Right atrium auricular region (tissue), 2 donors: Measurements from ENCODE around the gene USP9X. TPM values are rescaled to one million over a fixed set of nuclear protein-coding genes. Genes with fewer than 3 reads are reported as not detected.
"Not testable (repeated sequence)": the region's sequence is repeated elsewhere in the genome, so short reads cannot be mapped to it uniquely, and the experiment has no call there.

Experiments used
- DNase-seq: peaks from one replicate; pipeline ENCODE4 v3.0.0-alpha.2; 2019; ENCODE audit warnings: low spot score
- H3K27ac ChIP-seq, 2 donors: fragments of 200-600 bp; sonication (generic); 1 replicate in 1 of 2; 2 replicates in 1 of 2; pipeline ENCODE4 v1.5.1; 2016 to 2019
- H3K27me3 ChIP-seq, 2 donors: fragments of 200-600 bp; sonication (generic); one replicate each; pipeline versions ENCODE4 v1.5.1 to v1.6.0; 2017 to 2019
- H3K36me3 ChIP-seq: fragments of 200-600 bp; sonication (generic); one replicate; pipeline ENCODE4 v1.5.1; 2016
- H3K4me1 ChIP-seq, 2 donors: fragments of 200-600 bp; sonication (generic); one replicate each; pipeline versions ENCODE4 v1.5.1 to v1.6.0; 2017 to 2019
- H3K4me3 ChIP-seq, 2 donors: fragments of 200-600 bp; sonication (generic); 1 replicate in 1 of 2; 2 replicates in 1 of 2; pipeline ENCODE4 v1.5.1; 2017 to 2019; ENCODE audit warnings: mild to moderate bottlenecking in 1 of 2, moderate library complexity in 1 of 2
- H3K9me3 ChIP-seq, 2 donors: fragments of 200-600 bp; sonication (generic); one replicate each; pipeline ENCODE4 v1.5.1; 2019
- total RNA-seq, 2 donors: library from RNA; depleted of rRNA; stranded (reverse); fragments of >200 nt; gene quantifications; one replicate each; pipeline ENCODE4 v1.1.0, GENCODE V29; 2016
- TF ChIP-seq, protein P1 (sequence below), 2 donors: fragments of 200-600 bp; sonication (generic); IDR thresholded peaks; one replicate each; pipeline ENCODE4 v1.5.1; 2019; ENCODE audit warnings: antibody characterized with exemption in 2 of 2

Gene USP9X
- total RNA-seq, 2 donors from 2014 or later, result 57.2 to 65.1 TPM

- no peaks in the 10 kb centered on the region for H3K9me3 ChIP-seq
- H3K36me3 ChIP-seq, result no peaks in the 10 kb centered on the region
- no peak overlapping the region for H3K27ac ChIP-seq
- no peak for DNase-seq
- H3K4me1 ChIP-seq, result peaks cover 0 to 13% of the 10 kb centered on the region in 2 donors
- no peak overlapping the region for H3K4me3 ChIP-seq
- H3K27me3 ChIP-seq, result no peaks in the 10 kb centered on the region
- TF ChIP-seq, protein P1, sequence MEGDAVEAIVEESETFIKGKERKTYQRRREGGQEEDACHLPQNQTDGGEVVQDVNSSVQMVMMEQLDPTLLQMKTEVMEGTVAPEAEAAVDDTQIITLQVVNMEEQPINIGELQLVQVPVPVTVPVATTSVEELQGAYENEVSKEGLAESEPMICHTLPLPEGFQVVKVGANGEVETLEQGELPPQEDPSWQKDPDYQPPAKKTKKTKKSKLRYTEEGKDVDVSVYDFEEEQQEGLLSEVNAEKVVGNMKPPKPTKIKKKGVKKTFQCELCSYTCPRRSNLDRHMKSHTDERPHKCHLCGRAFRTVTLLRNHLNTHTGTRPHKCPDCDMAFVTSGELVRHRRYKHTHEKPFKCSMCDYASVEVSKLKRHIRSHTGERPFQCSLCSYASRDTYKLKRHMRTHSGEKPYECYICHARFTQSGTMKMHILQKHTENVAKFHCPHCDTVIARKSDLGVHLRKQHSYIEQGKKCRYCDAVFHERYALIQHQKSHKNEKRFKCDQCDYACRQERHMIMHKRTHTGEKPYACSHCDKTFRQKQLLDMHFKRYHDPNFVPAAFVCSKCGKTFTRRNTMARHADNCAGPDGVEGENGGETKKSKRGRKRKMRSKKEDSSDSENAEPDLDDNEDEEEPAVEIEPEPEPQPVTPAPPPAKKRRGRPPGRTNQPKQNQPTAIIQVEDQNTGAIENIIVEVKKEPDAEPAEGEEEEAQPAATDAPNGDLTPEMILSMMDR (IDR thresholded peaks at IDR 0.05), result no peak
Measured at GRCh38 chrX:41105005-41105404, 19.8 kb downstream of the USP9X start.

- DNase-seq, H3K4me3 ChIP-seq, H3K27ac ChIP-seq, H3K9me3 ChIP-seq, H3K27me3 ChIP-seq, H3K36me3 ChIP-seq: not testable (repeated sequence)
- peaks cover 0 to 26% of the 10 kb centered on the region in 2 donors for H3K4me1 ChIP-seq
Measured at GRCh38 chrX:41106257-41106656, 21.0 kb downstream of the USP9X start.

DNA sequence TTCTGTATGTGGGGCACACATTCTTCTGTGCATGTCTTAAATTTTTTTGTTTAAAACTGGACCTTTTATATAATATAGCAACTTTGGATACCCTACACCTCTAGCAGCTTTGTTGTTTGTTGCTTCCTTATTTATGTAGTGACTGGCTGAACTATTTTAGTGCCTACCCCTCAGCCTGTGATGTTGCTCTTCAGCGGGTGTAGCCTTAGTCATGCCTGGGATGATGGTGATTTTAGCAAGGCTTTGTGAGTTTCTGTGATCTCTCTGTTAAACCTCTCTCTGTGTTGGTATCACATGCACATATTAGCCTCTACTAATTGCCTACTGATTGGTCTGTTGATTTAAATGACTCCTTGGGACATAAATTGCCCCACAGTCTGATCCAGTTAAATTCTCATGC lies 22.8 kb downstream of the USP9X start:
- Histone ChIP-seq H3K9me3 (no peaks in the 10 kb centered on the region), H3K27me3 (no peaks in the 10 kb centered on the region), H3K27ac (no peak overlapping the region), H3K4me3 (no peak overlapping the region), H3K36me3 (no peaks in the 10 kb centered on the region), H3K4me1 (peaks cover 0 to 33% of the 10 kb centered on the region in 2 donors)
- no peak for DNase-seq
- TF ChIP-seq, protein P1 (IDR thresholded peaks at IDR 0.05), result no peak

- Histone ChIP-seq H3K27me3 (no peaks in the 10 kb centered on the region), H3K4me3 (no peak overlapping the region), H3K27ac (no peak overlapping the region), H3K4me1 (peaks cover 0 to 33% of the 10 kb centered on the region in 2 donors), H3K9me3 (no peaks in the 10 kb centered on the region), H3K36me3 (no peaks in the 10 kb centered on the region)
- TF ChIP-seq, protein P1 (IDR thresholded peaks at IDR 0.05), result no peak
- no peak for DNase-seq
Measured at GRCh38 chrX:41108463-41109205, 23.4 kb downstream of the USP9X start.

GRCh38 chrX:41110801-41111625 lies 25.8 kb downstream of the USP9X start:
- peaks cover 0 to 46% of the 10 kb centered on the region in 2 donors for H3K4me1 ChIP-seq
- TF ChIP-seq, protein P1 (IDR thresholded peaks at IDR 0.05), result no peak
- H3K27ac ChIP-seq, result no peak overlapping the region

DNA sequence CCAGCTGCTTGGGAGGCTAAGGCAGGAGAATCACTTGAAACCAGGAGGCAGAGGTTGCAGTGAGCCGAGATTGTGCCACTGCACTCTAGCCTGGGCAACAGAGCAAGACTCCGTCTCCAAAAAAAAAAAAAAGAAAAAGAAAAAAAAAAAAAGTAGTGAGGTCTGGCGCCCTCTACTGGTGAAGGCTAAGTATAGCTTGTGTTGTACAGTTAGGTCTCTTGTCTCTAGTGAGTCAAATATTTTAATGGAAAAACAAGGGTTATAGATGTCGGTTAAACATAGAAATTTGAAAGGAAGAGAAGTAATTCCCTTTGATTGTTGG lies 29.8 kb downstream of the USP9X start:
- DNase-seq, H3K4me3 ChIP-seq, H3K36me3 ChIP-seq, H3K27me3 ChIP-seq, H3K27ac ChIP-seq, H3K9me3 ChIP-seq: not testable (repeated sequence)
- TF ChIP-seq, protein P1 (IDR thresholded peaks at IDR 0.05), result peak; percentile 88 to 89
- peaks cover 0 to 34% of the 10 kb centered on the region in 2 donors for H3K4me1 ChIP-seq

More at GRCh38 chrX:41110801-41111625, 25.8 kb downstream of the USP9X start:
- Histone ChIP-seq H3K36me3 (no peaks in the 10 kb centered on the region), H3K27me3 (no peaks in the 10 kb centered on the region), H3K9me3 (no peaks in the 10 kb centered on the region), H3K4me3 (no peak overlapping the region)
- no peak for DNase-seq
